NCI-H2171 (cell line): ENCODE measurements around the gene OR5B17.
"Not testable (repeated sequence)": the region's sequence is repeated elsewhere in the genome, so short reads cannot be mapped to it uniquely, and the experiment has no call there.

ENCODE experiments used
- DNase-seq: peaks from one replicate; lab custom pipeline; 2025; lab: John Stamatoyannopoulos, UW

Gene OR5B17

GRCh38 chr11:58358969-58359368 lies at the start of gene OR5B17:
TSS of gene OR5B17 (minus strand) at chr11:58359069. CDS start at chr11:58359069, 0 bp downstream.
- no peak for DNase-seq

GRCh38 chr11:58406774-58407173 lies 47.9 kb upstream of the OR5B17 start, which contains the start of gene OR5B3:
TSS of gene OR5B3 (minus strand) at chr11:58406874. CDS start at chr11:58403409, 3,465 bp downstream.
- DNase-seq: no peak

- not testable (repeated sequence) for DNase-seq
Observed at GRCh38 chr11:58399622-58400021, 40.8 kb upstream of the OR5B17 start.

GRCh38 chr11:58395581-58395980 lies 36.7 kb upstream of the OR5B17 start:
- no peak for DNase-seq

- DNase-seq: no peak
Observed at GRCh38 chr11:58394195-58394594, 35.3 kb upstream of the OR5B17 start.

GRCh38 chr11:58392746-58393145 lies 33.9 kb upstream of the OR5B17 start:
- no peak for DNase-seq

GRCh38 chr11:58391879-58392278 lies 33.0 kb upstream of the OR5B17 start:
- DNase-seq: no peak

- no peak for DNase-seq
Observed at GRCh38 chr11:58390551-58391063, 31.7 kb upstream of the OR5B17 start.

- no peak for DNase-seq
Observed at GRCh38 chr11:58354727-58355126, 4.1 kb downstream of the OR5B17 start.

GRCh38 chr11:58345204-58345603 lies 13.7 kb downstream of the OR5B17 start:
- DNase-seq: no peak

- DNase-seq: no peak
Observed at GRCh38 chr11:58334708-58335107, 24.2 kb downstream of the OR5B17 start.

GRCh38 chr11:58330861-58331260 lies 28.0 kb downstream of the OR5B17 start:
- DNase-seq: no peak

- DNase-seq: no peak
Observed at GRCh38 chr11:58318532-58318931, 40.3 kb downstream of the OR5B17 start.

- no peak for DNase-seq
Observed at GRCh38 chr11:58316142-58316541, 42.7 kb downstream of the OR5B17 start.
